ENCODE results near the gene MARS2.
"Not testable (repeated sequence)": the region's sequence is repeated elsewhere in the genome, so short reads cannot be mapped to it uniquely, and the experiment has no call there.

The MARS2 gene

DNA sequence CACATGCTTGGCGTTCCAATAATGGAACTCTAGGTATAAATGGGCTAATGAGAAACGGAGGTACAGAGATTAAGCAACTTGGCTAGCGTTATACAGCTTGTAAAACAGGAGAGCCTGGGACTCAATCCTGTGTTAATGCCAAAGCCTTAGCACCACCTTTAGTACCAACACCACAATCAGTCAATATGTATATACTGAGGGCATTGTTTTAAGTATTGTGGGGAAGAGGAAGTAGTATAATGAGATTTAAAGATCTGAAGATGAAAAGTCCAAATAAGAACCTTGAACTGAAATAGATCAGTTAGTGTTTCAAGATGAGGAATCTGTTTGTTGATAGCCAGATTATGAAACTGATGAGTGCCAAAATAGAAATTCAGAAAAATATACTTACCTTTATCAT, 8.1 kb downstream of the MARS2 start:
- Histone ChIP-seq H3K36me3 (ENCODE audit: control insufficient read depth, low read length) (peaks cover 48% of the 10 kb centered on the region), H3K9me3 (ENCODE audit: control insufficient read depth, insufficient read depth, low read length) (no peaks in the 10 kb centered on the region), H3K9me2 (replicated peaks; ENCODE audit: control insufficient read depth, low read length) (no peaks in the 10 kb centered on the region), H3K4me2 (ENCODE audit: low read length) (no peak overlapping the region), H4K20me1 (ENCODE audit: control insufficient read depth, insufficient read depth, low read depth, low read length) (peaks cover 7% of the 10 kb centered on the region), H3K4me1 (ENCODE audit: control insufficient read depth, low read length) (peaks cover 29% of the 10 kb centered on the region), H3F3A (ENCODE audit: control insufficient read depth, insufficient read depth) (0 out of 2 replicates have a peak, but pooled peaks cover 4% of the 10 kb centered on the region), H3K4me3 (ENCODE audit: low read length) (no peak overlapping the region), H3K27me3 (ENCODE audit: control insufficient read depth, low read length) (no peaks in the 10 kb centered on the region), H3K79me2 (ENCODE audit: control insufficient read depth, low read length) (peaks cover 51% of the 10 kb centered on the region), H3K27ac (ENCODE audit: low read depth, low read length) (no peak overlapping the region)
- TF ChIP-seq, protein P1, sequence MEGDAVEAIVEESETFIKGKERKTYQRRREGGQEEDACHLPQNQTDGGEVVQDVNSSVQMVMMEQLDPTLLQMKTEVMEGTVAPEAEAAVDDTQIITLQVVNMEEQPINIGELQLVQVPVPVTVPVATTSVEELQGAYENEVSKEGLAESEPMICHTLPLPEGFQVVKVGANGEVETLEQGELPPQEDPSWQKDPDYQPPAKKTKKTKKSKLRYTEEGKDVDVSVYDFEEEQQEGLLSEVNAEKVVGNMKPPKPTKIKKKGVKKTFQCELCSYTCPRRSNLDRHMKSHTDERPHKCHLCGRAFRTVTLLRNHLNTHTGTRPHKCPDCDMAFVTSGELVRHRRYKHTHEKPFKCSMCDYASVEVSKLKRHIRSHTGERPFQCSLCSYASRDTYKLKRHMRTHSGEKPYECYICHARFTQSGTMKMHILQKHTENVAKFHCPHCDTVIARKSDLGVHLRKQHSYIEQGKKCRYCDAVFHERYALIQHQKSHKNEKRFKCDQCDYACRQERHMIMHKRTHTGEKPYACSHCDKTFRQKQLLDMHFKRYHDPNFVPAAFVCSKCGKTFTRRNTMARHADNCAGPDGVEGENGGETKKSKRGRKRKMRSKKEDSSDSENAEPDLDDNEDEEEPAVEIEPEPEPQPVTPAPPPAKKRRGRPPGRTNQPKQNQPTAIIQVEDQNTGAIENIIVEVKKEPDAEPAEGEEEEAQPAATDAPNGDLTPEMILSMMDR (IDR thresholded peaks at IDR 0.05; ENCODE audit: low read depth, low read length, poor library complexity, severe bottlenecking) = no peak
- no peak for TF ChIP-seq EZH2phosphoT487 (IDR thresholded peaks at IDR 0.05; ENCODE audit: borderline replicate concordance, low read length)

DNA sequence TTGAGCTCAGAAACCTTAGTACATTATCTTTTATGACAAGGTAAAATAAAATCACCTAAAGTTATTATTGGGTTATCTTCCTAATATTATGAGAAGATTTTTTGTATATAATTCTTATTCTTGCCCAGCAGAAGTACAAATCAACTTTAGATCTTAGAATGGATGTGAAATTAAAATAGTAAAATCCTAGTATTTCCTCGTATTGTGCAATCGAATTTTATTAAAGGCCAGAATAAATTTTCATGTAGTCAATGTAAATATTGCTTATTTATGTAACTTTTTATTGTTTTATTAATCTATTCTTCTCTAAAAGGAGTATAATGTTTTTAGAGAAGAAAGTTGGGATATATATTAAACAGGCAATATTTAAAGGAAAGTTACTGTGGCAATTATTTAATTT, 12.7 kb downstream of the MARS2 start:
- H3K79me2 ChIP-seq (ENCODE audit: control insufficient read depth, low read length) = peaks cover 13% of the 10 kb centered on the region
- H3K4me2 ChIP-seq (ENCODE audit: low read length) = no peak overlapping the region
- no peaks in the 10 kb centered on the region for H3K4me1 ChIP-seq (ENCODE audit: control insufficient read depth, low read length)
- H4K20me1 ChIP-seq (ENCODE audit: control insufficient read depth, insufficient read depth, low read depth, low read length) = no peaks in the 10 kb centered on the region
- H3K9me2 ChIP-seq (replicated peaks; ENCODE audit: control insufficient read depth, low read length) = no peaks in the 10 kb centered on the region
- H3K27me3 ChIP-seq (ENCODE audit: control insufficient read depth, low read length) = no peaks in the 10 kb centered on the region
- no peak for TF ChIP-seq EZH2phosphoT487 (IDR thresholded peaks at IDR 0.05; ENCODE audit: borderline replicate concordance, low read length)
- peaks cover 14% of the 10 kb centered on the region for H3K36me3 ChIP-seq (ENCODE audit: control insufficient read depth, low read length)
- H3K4me3 ChIP-seq (ENCODE audit: low read length) = no peak overlapping the region
- no peak overlapping the region for H3K27ac ChIP-seq (ENCODE audit: low read depth, low read length)
- H3K9me3 ChIP-seq (ENCODE audit: control insufficient read depth, insufficient read depth, low read length) = no peaks in the 10 kb centered on the region
- H3F3A ChIP-seq (ENCODE audit: control insufficient read depth, insufficient read depth) = 0 out of 2 replicates have a peak, but pooled peaks cover 4% of the 10 kb centered on the region

DNA sequence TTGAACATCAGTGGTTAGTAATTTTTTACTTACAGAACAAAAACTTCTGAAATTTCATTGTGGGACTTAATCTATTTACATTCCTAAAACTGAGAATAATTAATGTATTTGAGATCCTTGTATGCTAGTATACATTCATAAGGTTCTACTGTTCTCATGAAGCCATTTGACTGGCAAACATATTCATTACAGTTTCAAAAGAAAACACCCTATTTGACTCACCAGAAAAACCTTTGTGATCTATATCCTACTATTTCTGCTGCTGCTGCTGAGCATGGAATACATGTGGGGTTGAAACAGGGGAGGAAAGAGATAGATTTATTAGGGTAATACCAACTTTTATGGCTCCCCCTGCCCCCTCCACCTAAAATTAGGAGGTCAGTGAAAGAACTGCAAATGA, 21.8 kb downstream of the MARS2 start:
- H4K20me1 ChIP-seq (ENCODE audit: control insufficient read depth, insufficient read depth, low read depth, low read length) = no peaks in the 10 kb centered on the region
- no peaks in the 10 kb centered on the region for H3K9me2 ChIP-seq (replicated peaks; ENCODE audit: control insufficient read depth, low read length)
- no peak overlapping the region for H3K27ac ChIP-seq (ENCODE audit: low read depth, low read length)
- TF ChIP-seq, protein P1 (IDR thresholded peaks at IDR 0.05; ENCODE audit: low read depth, low read length, poor library complexity, severe bottlenecking) = no peak
- TF ChIP-seq EZH2phosphoT487 (IDR thresholded peaks at IDR 0.05; ENCODE audit: borderline replicate concordance, low read length) = no peak
- H3K27me3 ChIP-seq (ENCODE audit: control insufficient read depth, low read length) = no peaks in the 10 kb centered on the region
- no peaks in the 10 kb centered on the region for H3F3A ChIP-seq (ENCODE audit: control insufficient read depth, insufficient read depth)
- H3K4me1 ChIP-seq (ENCODE audit: control insufficient read depth, low read length) = no peaks in the 10 kb centered on the region
- H3K79me2 ChIP-seq (ENCODE audit: control insufficient read depth, low read length) = no peaks in the 10 kb centered on the region
- H3K9me3 ChIP-seq (ENCODE audit: control insufficient read depth, insufficient read depth, low read length) = no peaks in the 10 kb centered on the region
- no peaks in the 10 kb centered on the region for H3K36me3 ChIP-seq (ENCODE audit: control insufficient read depth, low read length)
- H3K4me3 ChIP-seq (ENCODE audit: low read length) = no peak overlapping the region
- no peak overlapping the region for H3K4me2 ChIP-seq (ENCODE audit: low read length)

DNA sequence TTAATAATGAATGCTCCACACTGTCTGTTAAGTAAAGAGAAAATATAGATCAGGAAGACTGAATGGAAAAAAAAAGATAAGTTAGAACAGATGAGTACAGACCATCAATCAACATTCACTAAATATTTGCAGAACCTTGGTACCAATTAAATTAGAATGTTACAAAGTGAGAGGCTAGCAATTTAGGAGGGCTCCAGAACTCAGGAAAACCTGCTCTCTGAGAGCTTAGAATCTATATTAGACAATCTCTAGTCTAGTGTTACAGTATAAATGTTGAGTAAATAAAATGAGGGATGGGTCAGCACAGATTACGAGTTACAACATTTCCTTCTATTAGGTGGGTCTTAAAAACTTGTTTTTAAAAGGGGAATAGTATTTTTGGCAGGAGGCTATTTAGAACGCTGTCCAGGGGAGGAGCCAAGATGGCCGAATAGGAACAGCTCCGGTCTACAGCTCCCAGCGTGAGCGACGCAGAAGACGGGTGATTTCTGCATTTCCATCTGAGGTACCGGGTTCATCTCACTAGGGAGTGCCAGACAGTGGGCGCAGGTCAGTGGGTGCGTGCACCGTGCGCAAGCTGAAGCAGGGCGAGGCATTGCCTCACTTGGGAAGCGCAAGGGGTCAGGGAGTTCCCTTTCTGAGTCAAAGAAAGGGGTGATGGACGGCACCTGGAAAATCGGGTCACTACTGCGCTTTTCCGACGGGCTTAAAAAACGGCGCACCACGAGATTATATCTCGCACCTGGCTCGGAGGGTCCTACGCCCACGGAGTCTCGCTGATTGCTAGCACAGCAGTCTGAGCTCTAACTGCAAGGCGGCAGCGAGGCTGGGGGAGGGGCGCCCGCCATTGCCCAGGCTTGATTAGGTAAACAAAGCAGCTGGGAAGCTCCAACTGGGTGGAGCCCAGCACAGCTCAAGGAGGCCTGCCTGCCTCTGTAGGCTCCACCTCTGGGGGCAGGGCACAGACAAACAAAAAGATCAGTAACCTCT, 23.7 kb downstream of the MARS2 start:
- not testable (repeated sequence) for H3K79me2 ChIP-seq (ENCODE audit: control insufficient read depth, low read length); H3K4me1 ChIP-seq (ENCODE audit: control insufficient read depth, low read length); H3K27ac ChIP-seq (ENCODE audit: low read depth, low read length); H3K9me3 ChIP-seq (ENCODE audit: control insufficient read depth, insufficient read depth, low read length); H3K36me3 ChIP-seq (ENCODE audit: control insufficient read depth, low read length); H3K27me3 ChIP-seq (ENCODE audit: control insufficient read depth, low read length); H4K20me1 ChIP-seq (ENCODE audit: control insufficient read depth, insufficient read depth, low read depth, low read length); H3F3A ChIP-seq (ENCODE audit: control insufficient read depth, insufficient read depth); H3K4me2 ChIP-seq (ENCODE audit: low read length); H3K4me3 ChIP-seq (ENCODE audit: low read length); H3K9me2 ChIP-seq (replicated peaks; ENCODE audit: control insufficient read depth, low read length)

Data from DOHH2 (cell line).